ENCODE measurements around the gene ARF3.
"Not testable (repeated sequence)": the region's sequence is repeated elsewhere in the genome, so short reads cannot be mapped to it uniquely, and the experiment has no call there.

Gene ARF3

GRCh38 chr12:48923117-48923516, 34.2 kb downstream of the ARF3 start:
- no peak overlapping the region for H3K4me3 ChIP-seq (ENCODE audit: control insufficient read depth, low read depth, low read length)
- no peak for TF ChIP-seq CTCF (conservative IDR thresholded peaks at IDR 0.05; ENCODE audit: control insufficient read depth, insufficient read depth, low read depth, low read length)
- DNase-seq (ENCODE audit: low read depth) = no peak

GRCh38 chr12:48917857-48918537, 39.3 kb downstream of the ARF3 start:
- no peak for TF ChIP-seq CTCF (conservative IDR thresholded peaks at IDR 0.05; ENCODE audit: control insufficient read depth, insufficient read depth, low read depth, low read length)
- H3K4me3 ChIP-seq (ENCODE audit: control insufficient read depth, low read depth, low read length) = no peak overlapping the region
- DNase-seq (ENCODE audit: low read depth) = no peak

- DNase-seq (ENCODE audit: low read depth) = no peak
- TF ChIP-seq CTCF (conservative IDR thresholded peaks at IDR 0.05; ENCODE audit: control insufficient read depth, insufficient read depth, low read depth, low read length) = no peak
- no peak overlapping the region for H3K4me3 ChIP-seq (ENCODE audit: control insufficient read depth, low read depth, low read length)
Observed at GRCh38 chr12:48910196-48910595, 47.1 kb downstream of the ARF3 start.

- DNase-seq (ENCODE audit: low read depth); H3K4me3 ChIP-seq (ENCODE audit: control insufficient read depth, low read depth, low read length): not testable (repeated sequence)
Observed at GRCh38 chr12:48909698-48910097, 47.6 kb downstream of the ARF3 start.

- no peak overlapping the region for H3K4me3 ChIP-seq (ENCODE audit: control insufficient read depth, low read depth, low read length)
- DNase-seq (ENCODE audit: low read depth) = no peak
- no peak for TF ChIP-seq CTCF (conservative IDR thresholded peaks at IDR 0.05; ENCODE audit: control insufficient read depth, insufficient read depth, low read depth, low read length)
Observed at GRCh38 chr12:48907245-48907644, 50.0 kb downstream of the ARF3 start.

GRCh38 chr12:48903982-48904411, 53.3 kb downstream of the ARF3 start:
- H3K4me3 ChIP-seq (ENCODE audit: control insufficient read depth, low read depth, low read length) = peak overlapping the region; percentile 40
- peak; percentile 86 for DNase-seq (ENCODE audit: low read depth)
- peak; percentile 72 for TF ChIP-seq CTCF (conservative IDR thresholded peaks at IDR 0.05; ENCODE audit: control insufficient read depth, insufficient read depth, low read depth, low read length)

- H3K4me3 ChIP-seq (ENCODE audit: control insufficient read depth, low read depth, low read length) = no peak overlapping the region
- DNase-seq (ENCODE audit: low read depth) = peak; percentile 48
- TF ChIP-seq CTCF (conservative IDR thresholded peaks at IDR 0.05; ENCODE audit: control insufficient read depth, insufficient read depth, low read depth, low read length) = no peak
Observed at GRCh38 chr12:48903363-48903981, 53.8 kb downstream of the ARF3 start.
